ENCODE measurements around the gene RNLS.

- no peak for TF ChIP-seq CTCF (conservative IDR thresholded peaks at IDR 0.05 in 1 of 2, IDR thresholded peaks at IDR 0.05 in 1 of 2; ENCODE audit: extremely low read depth in 1 of 2, insufficient read depth in 1 of 2, low read depth in 1 of 2, low read length in 2 of 2)
- no peak for TF ChIP-seq EZH2 (IDR thresholded peaks at IDR 0.05; ENCODE audit: borderline replicate concordance, low read length)
Observed at GRCh38 chr10:88270061-88270808, 312.9 kb downstream of the RNLS start.

All from mammary epithelial cell (primary cell).